ENCODE results near the gene C16orf95. TPM values are rescaled to one million over a fixed set of nuclear protein-coding genes. Genes with fewer than 3 reads are reported as not detected.

The C16orf95 gene
- total and polyA plus RNA-seq, 9 donors = 2.1 to 3.4 (median 2.8) TPM

DNA sequence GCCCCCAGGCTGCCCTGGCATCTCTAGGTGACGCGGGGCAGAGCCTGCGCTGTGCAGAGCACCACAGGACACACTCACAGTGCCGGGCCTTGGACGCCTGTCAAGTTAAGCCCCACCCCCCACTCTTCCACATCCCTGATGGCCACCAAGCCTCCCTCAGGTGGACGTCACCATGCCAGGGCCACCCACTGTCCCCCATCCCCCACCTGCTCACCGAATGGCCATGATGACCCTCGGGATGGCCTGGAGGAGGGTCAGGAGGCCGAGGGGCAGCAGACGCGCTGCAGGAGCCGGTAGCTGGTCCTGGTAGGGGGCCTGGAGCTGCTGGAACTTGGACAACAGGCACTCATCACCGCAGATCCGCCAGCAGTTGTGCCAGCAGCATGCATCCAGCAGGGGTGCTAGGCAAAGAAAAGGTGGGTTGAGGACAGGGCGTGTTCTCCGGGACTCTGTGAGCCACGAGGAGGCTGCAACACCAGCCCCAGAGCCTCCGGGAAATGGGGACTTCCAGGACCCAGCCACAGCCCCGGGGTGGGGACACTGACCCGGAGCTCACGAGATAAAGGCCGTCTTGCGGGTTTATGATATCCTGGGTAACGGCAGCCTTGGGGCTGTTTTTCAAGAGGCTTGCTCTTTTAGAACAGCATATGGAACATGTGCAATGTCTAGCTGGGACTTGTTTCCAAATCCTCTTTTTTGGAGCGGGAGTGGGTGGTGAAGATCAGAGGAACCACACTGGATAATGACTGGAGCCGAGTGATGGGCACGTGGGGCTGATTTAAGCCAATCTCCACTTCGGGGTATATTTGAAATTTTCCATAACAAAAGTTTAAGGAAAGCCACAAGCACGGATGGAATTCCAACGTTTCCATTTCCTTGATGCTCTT, 11.4 kb downstream of the C16orf95 start:
- H3K36me3 ChIP-seq (ENCODE audit: control insufficient read depth, insufficient read depth, low read length) = no peaks in the 10 kb centered on the region
- peaks cover 4% of the 10 kb centered on the region for H3K9me3 ChIP-seq (replicated peaks; ENCODE audit: control insufficient read depth, low read depth, low read length)
- H3K27ac ChIP-seq (ENCODE audit: low read length) = no peak overlapping the region
- H3K4me1 ChIP-seq (ENCODE audit: control insufficient read depth, insufficient read depth, low read length) = no peaks in the 10 kb centered on the region
- WGBS (ENCODE audit: insufficient coverage) = 62% methylated on average over 25 of the region's 30 CpGs
- H3K27me3 ChIP-seq (ENCODE audit: control insufficient read depth, insufficient read depth, low read length) = no peaks in the 10 kb centered on the region
- peak; percentile 42 for DNase-seq
- H3K4me3 ChIP-seq (ENCODE audit: low read length) = no peak overlapping the region

DNA sequence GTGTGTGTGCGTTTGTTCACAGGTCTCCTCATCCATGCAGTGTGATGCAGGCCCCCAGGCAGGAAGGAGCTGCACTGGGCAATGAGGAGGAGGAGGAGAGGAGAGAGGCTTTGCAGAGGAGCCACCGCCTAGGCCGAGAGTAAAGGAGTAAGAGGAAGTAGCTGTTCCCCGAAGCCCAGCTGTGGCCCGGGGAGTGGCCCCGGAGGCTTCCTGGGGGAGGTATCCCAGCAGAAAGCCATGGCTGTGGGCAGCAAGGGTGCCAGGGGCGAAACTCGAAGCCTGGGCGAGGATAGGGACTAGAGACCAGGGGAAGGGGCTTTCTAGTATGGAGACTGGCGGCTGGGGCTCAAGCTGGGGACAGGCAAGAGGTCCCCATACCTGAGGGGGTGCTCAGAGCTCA, 12.2 kb downstream of the C16orf95 start:
- no peak overlapping the region for H3K4me3 ChIP-seq (ENCODE audit: low read length)
- H3K36me3 ChIP-seq (ENCODE audit: control insufficient read depth, insufficient read depth, low read length) = no peaks in the 10 kb centered on the region
- 52% methylated on average over 7 of the region's 10 CpGs for WGBS (ENCODE audit: insufficient coverage)
- H3K27me3 ChIP-seq (ENCODE audit: control insufficient read depth, insufficient read depth, low read length) = no peaks in the 10 kb centered on the region
- no peak for DNase-seq
- H3K9me3 ChIP-seq (replicated peaks; ENCODE audit: control insufficient read depth, low read depth, low read length) = peaks cover 4% of the 10 kb centered on the region
- no peak overlapping the region for H3K27ac ChIP-seq (ENCODE audit: low read length)
- no peaks in the 10 kb centered on the region for H3K4me1 ChIP-seq (ENCODE audit: control insufficient read depth, insufficient read depth, low read length)

DNA sequence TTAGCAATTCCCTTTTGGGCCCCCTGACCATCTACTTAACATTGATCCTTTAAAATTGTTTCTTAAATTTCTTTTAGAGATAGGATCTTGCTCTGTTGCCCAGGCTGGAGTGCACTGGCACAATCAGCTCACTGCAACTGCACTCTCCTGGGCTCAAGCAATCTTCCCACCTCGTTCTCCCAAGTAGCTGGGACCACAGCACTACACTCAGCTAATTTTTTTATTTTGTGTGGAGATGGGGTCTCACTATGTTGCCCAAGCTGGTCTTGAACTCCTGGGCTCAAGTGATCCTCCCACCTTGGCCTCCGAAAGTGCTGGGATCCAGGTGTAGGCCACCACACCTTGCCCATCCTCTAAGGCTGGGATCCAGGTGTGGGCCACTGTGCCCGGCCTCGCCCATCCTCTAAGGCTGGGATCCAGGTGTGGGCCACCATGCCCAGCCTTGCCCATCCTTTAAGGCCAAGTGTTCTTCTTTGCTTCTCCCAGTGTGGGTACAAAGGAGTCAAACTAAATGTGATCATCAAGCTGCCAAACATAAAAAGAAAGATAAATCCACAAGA, 13.2 kb downstream of the C16orf95 start:
- WGBS (ENCODE audit: insufficient coverage) = 93% methylated on average over 3 of the region's 4 CpGs
- no peak for DNase-seq
- no peaks in the 10 kb centered on the region for H3K36me3 ChIP-seq (ENCODE audit: control insufficient read depth, insufficient read depth, low read length)
- H3K4me3 ChIP-seq (ENCODE audit: low read length) = no peak overlapping the region
- no peaks in the 10 kb centered on the region for H3K4me1 ChIP-seq (ENCODE audit: control insufficient read depth, insufficient read depth, low read length)
- peaks cover 4% of the 10 kb centered on the region for H3K9me3 ChIP-seq (replicated peaks; ENCODE audit: control insufficient read depth, low read depth, low read length)
- no peaks in the 10 kb centered on the region for H3K27me3 ChIP-seq (ENCODE audit: control insufficient read depth, insufficient read depth, low read length)
- H3K27ac ChIP-seq (ENCODE audit: low read length) = no peak overlapping the region

DNA sequence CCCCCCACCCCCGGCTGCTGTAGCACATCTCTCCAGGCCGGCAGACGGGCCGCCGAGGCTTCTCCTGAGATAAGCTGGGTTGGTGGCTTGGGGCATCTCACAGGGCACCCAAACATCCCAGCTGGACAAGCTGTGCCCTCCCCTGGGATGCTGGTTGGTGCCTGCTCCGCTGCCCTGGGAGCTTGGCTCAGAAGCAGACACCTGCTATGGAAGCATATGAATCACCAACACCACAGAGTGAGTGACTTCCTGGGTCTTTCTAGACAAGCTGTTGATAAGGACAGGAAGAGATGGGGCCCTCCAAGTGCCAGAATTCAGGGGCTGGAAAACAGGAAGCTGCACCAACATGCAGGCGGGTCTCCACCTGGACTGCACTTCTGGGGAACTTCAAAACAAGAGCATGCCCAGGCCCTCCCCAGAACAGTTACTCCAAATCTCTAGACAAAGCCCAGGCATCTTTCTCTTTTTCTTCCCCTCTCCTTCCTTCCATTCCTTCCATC, 13.7 kb downstream of the C16orf95 start:
- Histone ChIP-seq H3K36me3 (ENCODE audit: control insufficient read depth, insufficient read depth, low read length) (no peaks in the 10 kb centered on the region), H3K27me3 (ENCODE audit: control insufficient read depth, insufficient read depth, low read length) (no peaks in the 10 kb centered on the region), H3K9me3 (replicated peaks; ENCODE audit: control insufficient read depth, low read depth, low read length) (peaks cover 1% of the 10 kb centered on the region), H3K27ac (ENCODE audit: low read length) (no peak overlapping the region), H3K4me1 (ENCODE audit: control insufficient read depth, insufficient read depth, low read length) (no peaks in the 10 kb centered on the region), H3K4me3 (ENCODE audit: low read length) (no peak overlapping the region)
- WGBS (ENCODE audit: insufficient coverage) = 45% methylated on average over 1 of the region's 7 CpGs
- no peak for DNase-seq

DNA sequence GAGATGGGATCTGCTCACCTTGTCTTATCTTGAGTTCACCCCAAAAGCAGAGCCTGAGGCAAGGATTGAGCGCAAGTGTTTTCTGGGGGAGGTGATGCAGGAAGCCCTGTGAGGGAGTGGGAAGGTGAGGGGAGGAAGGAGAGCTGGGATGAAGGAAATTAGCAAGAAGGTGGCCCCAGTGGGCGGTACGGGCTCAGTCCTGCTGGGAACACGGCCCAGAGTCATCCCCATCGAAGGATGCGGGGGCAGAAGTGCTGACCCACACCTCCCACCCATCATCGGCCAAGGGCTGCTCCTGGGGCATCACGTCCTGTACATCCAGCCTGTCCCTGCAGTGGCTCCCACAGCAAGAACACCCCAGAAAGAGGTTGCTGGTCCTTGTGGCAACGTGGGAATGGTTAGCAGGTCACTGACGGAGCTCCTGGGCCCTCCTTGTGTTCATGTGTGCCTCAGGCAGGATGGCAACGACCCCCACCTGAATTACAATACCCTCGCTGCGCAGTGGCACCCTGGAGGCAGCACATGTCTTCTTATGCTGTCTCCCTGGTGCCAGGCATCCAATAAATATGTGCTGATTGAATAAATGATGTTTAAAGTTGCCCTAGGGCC, 18.2 kb downstream of the C16orf95 start:
- Histone ChIP-seq H3K27ac (ENCODE audit: low read length) (no peak overlapping the region), H3K4me1 (ENCODE audit: control insufficient read depth, insufficient read depth, low read length) (no peaks in the 10 kb centered on the region), H3K36me3 (ENCODE audit: control insufficient read depth, insufficient read depth, low read length) (no peaks in the 10 kb centered on the region), H3K9me3 (replicated peaks; ENCODE audit: control insufficient read depth, low read depth, low read length) (no peaks in the 10 kb centered on the region), H3K4me3 (ENCODE audit: low read length) (no peak overlapping the region), H3K27me3 (ENCODE audit: control insufficient read depth, insufficient read depth, low read length) (no peaks in the 10 kb centered on the region)
- WGBS (ENCODE audit: insufficient coverage) = 86% methylated on average over 7 of the region's 13 CpGs
- no peak for DNase-seq

DNA sequence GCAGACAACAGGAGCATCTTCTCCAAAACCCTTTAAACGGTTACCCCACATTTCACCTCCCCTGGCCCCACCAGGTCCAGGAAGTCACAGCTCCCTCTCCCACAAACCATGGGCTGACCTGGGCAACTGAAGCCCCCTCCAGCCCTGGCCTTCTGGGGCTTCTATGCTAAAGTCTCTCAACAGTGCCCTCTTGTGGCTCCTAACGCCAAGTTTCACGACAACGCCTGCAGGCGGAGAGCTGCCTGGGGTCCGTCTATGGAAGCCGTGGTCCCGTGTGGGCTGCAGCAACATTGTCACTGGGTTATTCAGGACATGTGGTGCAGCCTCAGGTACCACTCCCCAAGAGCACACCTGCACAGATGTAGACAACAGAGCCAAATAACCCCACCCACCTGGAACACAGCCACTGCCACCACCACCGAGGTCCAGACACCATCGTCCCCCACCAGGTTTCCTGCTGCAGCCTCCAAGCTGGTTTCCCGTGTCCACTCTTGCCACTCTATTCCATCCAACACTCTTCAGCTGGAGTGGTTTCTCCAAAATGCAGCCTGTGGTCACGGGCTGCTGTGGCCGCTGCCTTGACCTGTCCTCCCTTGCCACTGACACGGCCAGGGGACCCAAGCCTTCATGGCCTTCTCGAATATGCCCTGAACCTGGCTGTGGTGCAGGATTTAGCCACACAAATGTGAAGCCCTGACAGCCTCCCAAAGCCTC, 19.1 kb downstream of the C16orf95 start:
- H3K27me3 ChIP-seq (ENCODE audit: control insufficient read depth, insufficient read depth, low read length) = no peaks in the 10 kb centered on the region
- no peak for DNase-seq
- no peaks in the 10 kb centered on the region for H3K36me3 ChIP-seq (ENCODE audit: control insufficient read depth, insufficient read depth, low read length)
- H3K4me1 ChIP-seq (ENCODE audit: control insufficient read depth, insufficient read depth, low read length) = no peaks in the 10 kb centered on the region
- no peaks in the 10 kb centered on the region for H3K9me3 ChIP-seq (replicated peaks; ENCODE audit: control insufficient read depth, low read depth, low read length)
- H3K4me3 ChIP-seq (ENCODE audit: low read length) = no peak overlapping the region
- no peak overlapping the region for H3K27ac ChIP-seq (ENCODE audit: low read length)
- WGBS (ENCODE audit: insufficient coverage) = 47% methylated on average over 14 of the region's 15 CpGs

DNA sequence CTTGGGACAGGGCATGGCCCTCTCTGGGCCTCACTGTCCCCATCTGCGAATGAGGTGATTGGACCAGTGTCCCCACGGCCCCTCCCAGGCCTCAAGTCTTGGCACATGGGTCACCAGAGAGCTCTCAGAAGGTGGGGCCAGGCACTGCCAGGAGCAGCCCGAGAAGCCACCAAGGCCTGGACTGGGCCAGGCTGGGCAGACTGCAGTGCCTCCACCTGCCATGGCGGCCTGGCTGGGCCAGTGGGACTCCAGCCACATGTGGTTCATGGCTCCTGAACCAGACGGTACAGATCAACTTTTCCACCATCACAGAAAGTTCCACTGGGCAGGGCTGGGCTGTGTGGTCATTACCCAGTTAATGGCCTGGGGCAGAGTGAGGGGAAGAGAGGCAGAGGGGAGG, 19.8 kb downstream of the C16orf95 start:
- no peaks in the 10 kb centered on the region for H3K36me3 ChIP-seq (ENCODE audit: control insufficient read depth, insufficient read depth, low read length)
- no peak overlapping the region for H3K27ac ChIP-seq (ENCODE audit: low read length)
- DNase-seq = no peak
- 84% methylated on average over 4 of the region's 5 CpGs for WGBS (ENCODE audit: insufficient coverage)
- H3K4me1 ChIP-seq (ENCODE audit: control insufficient read depth, insufficient read depth, low read length) = no peaks in the 10 kb centered on the region
- no peaks in the 10 kb centered on the region for H3K27me3 ChIP-seq (ENCODE audit: control insufficient read depth, insufficient read depth, low read length)
- H3K9me3 ChIP-seq (replicated peaks; ENCODE audit: control insufficient read depth, low read depth, low read length) = no peaks in the 10 kb centered on the region
- H3K4me3 ChIP-seq (ENCODE audit: low read length) = no peak overlapping the region

DNA sequence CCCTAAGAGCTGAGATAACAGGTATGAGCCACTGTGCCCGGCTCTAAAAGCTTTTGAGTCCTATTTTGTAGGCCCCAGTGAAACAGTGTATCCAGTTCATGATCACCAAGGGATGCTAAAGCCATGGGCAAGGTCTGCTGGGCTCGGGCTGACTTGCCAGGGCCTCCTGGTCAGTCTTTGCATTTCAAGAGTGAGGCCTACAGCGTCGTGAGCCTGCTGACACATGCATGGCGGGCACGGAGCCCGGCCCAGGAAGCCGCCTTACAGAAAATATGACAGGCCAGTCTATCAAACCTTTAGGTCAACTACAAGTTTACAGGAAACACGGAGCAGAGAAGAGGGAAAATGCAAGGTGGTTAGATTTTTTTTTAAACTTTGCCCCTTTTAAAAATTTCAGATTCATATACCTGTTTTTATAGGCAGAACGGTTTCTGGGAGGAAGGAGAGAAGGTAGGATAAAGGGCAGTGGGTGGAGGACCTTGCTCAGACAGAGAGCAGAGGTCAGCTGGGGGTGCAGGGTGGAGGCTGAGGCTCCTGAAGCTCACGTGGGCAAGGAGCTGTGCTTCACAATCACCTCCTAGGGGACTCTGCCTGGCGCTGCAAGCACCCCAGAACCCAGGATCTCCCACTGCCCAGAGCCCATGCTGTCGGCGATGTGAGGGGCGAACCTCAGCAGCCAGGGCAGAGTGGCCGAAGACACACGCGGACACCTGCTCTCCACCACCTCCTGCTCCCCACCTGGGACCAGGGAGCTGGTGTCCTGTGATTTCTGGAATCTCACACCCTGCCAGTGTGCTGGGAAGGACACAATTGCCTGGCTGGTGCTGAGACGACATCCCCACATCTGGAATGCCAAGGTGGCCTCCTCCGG, 21.3 kb downstream of the C16orf95 start:
- Histone ChIP-seq H3K4me3 (ENCODE audit: low read length) (no peak overlapping the region), H3K27me3 (ENCODE audit: control insufficient read depth, insufficient read depth, low read length) (no peaks in the 10 kb centered on the region), H3K27ac (ENCODE audit: low read length) (no peak overlapping the region), H3K4me1 (ENCODE audit: control insufficient read depth, insufficient read depth, low read length) (no peaks in the 10 kb centered on the region), H3K9me3 (replicated peaks; ENCODE audit: control insufficient read depth, low read depth, low read length) (peaks cover 4% of the 10 kb centered on the region), H3K36me3 (ENCODE audit: control insufficient read depth, insufficient read depth, low read length) (no peaks in the 10 kb centered on the region)
- DNase-seq = no peak
- WGBS (ENCODE audit: insufficient coverage) = 75% methylated on average over 10 of the region's 20 CpGs

DNA sequence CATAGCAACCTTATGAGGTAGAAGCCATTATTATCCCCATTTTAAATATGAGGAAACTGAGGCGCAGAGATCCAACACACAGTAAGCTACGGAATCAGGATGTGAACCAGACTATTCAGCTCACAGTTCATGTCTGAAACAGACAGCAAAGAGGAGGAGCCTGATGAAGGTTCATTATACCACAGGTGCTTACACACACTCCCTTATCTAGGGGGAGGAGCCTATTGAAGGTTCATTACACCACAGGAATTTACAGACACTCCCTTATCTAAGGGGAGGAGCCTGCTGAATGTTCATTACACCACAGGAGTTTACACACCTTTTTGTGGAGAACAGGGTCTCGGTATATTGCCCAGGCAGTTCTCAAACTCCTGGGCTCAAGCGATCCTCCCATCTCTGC, 21.9 kb downstream of the C16orf95 start:
- Histone ChIP-seq H3K36me3 (ENCODE audit: control insufficient read depth, insufficient read depth, low read length) (no peaks in the 10 kb centered on the region), H3K4me1 (ENCODE audit: control insufficient read depth, insufficient read depth, low read length) (no peaks in the 10 kb centered on the region), H3K9me3 (replicated peaks; ENCODE audit: control insufficient read depth, low read depth, low read length) (peaks cover 4% of the 10 kb centered on the region), H3K4me3 (ENCODE audit: low read length) (no peak overlapping the region), H3K27ac (ENCODE audit: low read length) (no peak overlapping the region), H3K27me3 (ENCODE audit: control insufficient read depth, insufficient read depth, low read length) (no peaks in the 10 kb centered on the region)
- no peak for DNase-seq
- 76% methylated on average over 2 of the region's 4 CpGs for WGBS (ENCODE audit: insufficient coverage)
